Suprapubic skin (tissue), 4 donors: ENCODE results near the gene ZNRF4.

Source experiments
- CTCF ChIP-seq, 2 donors: fragments of 200-600 bp in 1 of 2; fragments of 450-650 bp in 1 of 2; sonication (generic) in 1 of 2; IDR thresholded peaks; one replicate each; pipeline ENCODE4 v1.5.1; 2016 to 2019; ENCODE audit warnings: antibody characterized with exemption in 2 of 2, mild to moderate bottlenecking in 1 of 2, moderate library complexity in 1 of 2
- EP300 ChIP-seq: sonication (generic); formaldehyde crosslinking; IDR thresholded peaks from one replicate; pipeline ENCODE4 v1.6.1; 2017; ENCODE audit warnings: antibody characterized with exemption
- POLR2A ChIP-seq, 2 donors: fragments of 450-650 bp; IDR thresholded peaks; one replicate each; pipeline ENCODE4 v1.6.1; 2017; ENCODE audit warnings: antibody characterized with exemption in 2 of 2, mild to moderate bottlenecking in 2 of 2, moderate library complexity in 2 of 2
- POLR2AphosphoS5 ChIP-seq, 3 donors: sonication (generic); formaldehyde crosslinking; IDR thresholded peaks; one replicate each; pipeline ENCODE4 v1.6.1; 2017; ENCODE audit warnings: antibody characterized with exemption in 3 of 3

GRCh38 chr19:5478241-5478924, 23.2 kb downstream of the ZNRF4 start:
- TF ChIP-seq POLR2AphosphoS5 (IDR thresholded peaks at IDR 0.05) (no peak), CTCF (IDR thresholded peaks at IDR 0.05) (no peak), POLR2A (IDR thresholded peaks at IDR 0.05) (no peak), EP300 (no peak)
